ENCODE measurements around the gene PTPRN2.

The PTPRN2 gene

DNA sequence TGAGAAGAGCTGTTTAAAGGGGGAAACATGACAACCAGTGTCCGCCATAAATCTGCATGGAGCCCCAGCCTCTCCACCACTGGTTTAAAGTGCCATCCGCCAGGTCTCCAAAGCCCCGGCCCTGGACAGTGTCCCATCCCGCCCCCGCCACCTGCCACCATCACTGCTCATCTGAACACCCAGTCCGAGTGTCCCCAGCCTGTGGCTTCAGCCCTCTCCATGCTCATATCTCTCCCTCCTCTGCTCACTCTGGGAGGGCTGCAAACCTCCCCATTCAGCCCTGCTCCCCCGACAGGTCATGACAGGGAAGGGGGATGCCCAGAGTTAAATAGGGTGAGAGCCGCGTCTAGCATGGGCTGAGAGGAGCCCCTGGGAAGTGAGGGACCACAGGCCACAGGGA lies 984.6 kb downstream of the PTPRN2 start:
- DNase-seq (ENCODE audit: extremely low spot score) = no peak
- TF ChIP-seq SP1 (IDR thresholded peaks at IDR 0.05) = no peak
- TF ChIP-seq SUZ12 (IDR thresholded peaks at IDR 0.05) = no peak
- TF ChIP-seq NFRKB (IDR thresholded peaks at IDR 0.05) = no peak
- TF ChIP-seq FOXM1 (IDR thresholded peaks at IDR 0.05; ENCODE audit: borderline replicate concordance) = no peak
- TF ChIP-seq HDGF (IDR thresholded peaks at IDR 0.05; ENCODE audit: borderline replicate concordance) = no peak
- no peak for TF ChIP-seq PKNOX1 (IDR thresholded peaks at IDR 0.05)
- TF ChIP-seq ZNF384 (IDR thresholded peaks at IDR 0.05) = no peak
- TF ChIP-seq FOXA1 (IDR thresholded peaks at IDR 0.05) = no peak
- TF ChIP-seq BHLHE40 (IDR thresholded peaks at IDR 0.05; ENCODE audit: borderline replicate concordance) = no peak
- CTCF ChIA-PET = no interaction called here
- POLR2A ChIA-PET = no interaction called here

GRCh38 chr7:157602581-157602980 lies 985.0 kb downstream of the PTPRN2 start:
- POLR2A ChIA-PET = no interaction called here
- TF ChIP-seq ELF4 (IDR thresholded peaks at IDR 0.05) = no peak
- no peak for TF ChIP-seq SP1 (IDR thresholded peaks at IDR 0.05)
- TF ChIP-seq CTBP1 (IDR thresholded peaks at IDR 0.05; ENCODE audit: borderline replicate concordance) = no peak
- TF ChIP-seq FOXA1 (IDR thresholded peaks at IDR 0.05) = no peak
- TF ChIP-seq SUZ12 (IDR thresholded peaks at IDR 0.05) = no peak
- no peak for TF ChIP-seq FOXM1 (IDR thresholded peaks at IDR 0.05; ENCODE audit: borderline replicate concordance)
- no peak for TF ChIP-seq TARDBP (IDR thresholded peaks at IDR 0.05)
- no peak for TF ChIP-seq L3MBTL2 (conservative IDR thresholded peaks at IDR 0.05)
- TF ChIP-seq ARNT (IDR thresholded peaks at IDR 0.05) = no peak
- TF ChIP-seq LEF1 (IDR thresholded peaks at IDR 0.05; ENCODE audit: borderline replicate concordance) = no peak
- TF ChIP-seq PKNOX1 (IDR thresholded peaks at IDR 0.05) = no peak
- TF ChIP-seq HDGF (IDR thresholded peaks at IDR 0.05; ENCODE audit: borderline replicate concordance) = no peak
- no peak for TF ChIP-seq ZNF384 (IDR thresholded peaks at IDR 0.05)
- TF ChIP-seq FOXK2 (IDR thresholded peaks at IDR 0.05) = no peak
- DNase-seq (ENCODE audit: extremely low spot score) = no peak
- CTCF ChIA-PET = no interaction called here

DNA sequence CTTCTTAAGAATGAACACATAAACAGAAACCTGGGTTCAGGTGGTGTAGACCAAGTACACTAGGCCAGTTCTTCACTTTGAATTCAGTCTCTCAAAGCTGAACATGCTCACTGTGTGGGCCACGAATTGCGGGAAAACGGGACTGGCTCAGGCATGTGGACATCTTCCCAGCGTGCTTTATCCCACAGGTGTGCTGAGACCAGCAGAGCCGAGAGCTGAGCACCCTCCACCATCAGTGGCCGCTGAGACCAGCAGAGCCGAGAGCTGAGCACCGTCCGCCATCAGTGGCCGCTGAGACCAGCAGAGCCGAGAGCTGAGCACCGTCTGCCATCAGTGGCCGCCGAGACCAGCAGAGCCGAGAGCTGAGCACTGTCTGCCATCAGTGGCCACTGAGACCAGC lies 985.5 kb downstream of the PTPRN2 start:
- CTCF ChIA-PET = no interaction called here
- POLR2A ChIA-PET = no interaction called here
- TF ChIP-seq NFRKB (IDR thresholded peaks at IDR 0.05) = no peak
- TF ChIP-seq ZNF384 (IDR thresholded peaks at IDR 0.05) = no peak
- no peak for TF ChIP-seq LEF1 (IDR thresholded peaks at IDR 0.05; ENCODE audit: borderline replicate concordance)
- no peak for TF ChIP-seq FOXK2 (IDR thresholded peaks at IDR 0.05)
- no peak for TF ChIP-seq CTBP1 (IDR thresholded peaks at IDR 0.05; ENCODE audit: borderline replicate concordance)
- no peak for DNase-seq (ENCODE audit: extremely low spot score)

GRCh38 chr7:157601530-157601929 lies 986.1 kb downstream of the PTPRN2 start:
- DNase-seq (ENCODE audit: extremely low spot score) = no peak
- ChIA-PET CTCF (no interaction called here), POLR2A (no interaction called here)
- no peak for TF ChIP-seq TARDBP (IDR thresholded peaks at IDR 0.05)
- TF ChIP-seq SP1 (IDR thresholded peaks at IDR 0.05) = no peak
- no peak for TF ChIP-seq SUZ12 (IDR thresholded peaks at IDR 0.05)
- TF ChIP-seq L3MBTL2 (conservative IDR thresholded peaks at IDR 0.05) = no peak
- no peak for TF ChIP-seq FOXA1 (IDR thresholded peaks at IDR 0.05)
- TF ChIP-seq NFRKB (IDR thresholded peaks at IDR 0.05) = no peak
- no peak for TF ChIP-seq FOXK2 (IDR thresholded peaks at IDR 0.05)

DNA sequence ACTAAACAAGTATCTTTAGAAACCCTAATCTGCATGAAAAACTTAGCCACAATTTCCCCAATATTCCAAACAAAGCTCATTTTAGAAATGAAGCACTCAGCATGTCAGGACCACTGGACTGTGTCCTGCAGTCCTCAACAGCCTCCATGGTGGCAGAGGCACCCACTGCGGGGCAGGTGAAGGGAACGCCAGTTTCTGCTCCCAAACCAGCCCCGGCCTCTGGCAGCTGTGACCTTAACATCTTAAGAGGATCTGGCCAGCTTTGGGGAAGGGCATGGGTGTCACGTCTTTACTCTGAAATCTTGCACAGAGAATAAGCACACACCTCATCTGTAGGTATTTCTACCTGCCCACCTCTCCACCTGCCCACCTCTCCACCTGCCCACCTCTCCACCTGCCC lies 988.1 kb downstream of the PTPRN2 start:
- DNase-seq (ENCODE audit: extremely low spot score) = no peak
- POLR2A ChIA-PET = no interaction called here
- CTCF ChIA-PET = no interaction called here
- TF ChIP-seq LEF1 (IDR thresholded peaks at IDR 0.05; ENCODE audit: borderline replicate concordance) (no peak), ARNT (IDR thresholded peaks at IDR 0.05) (no peak), FOXM1 (IDR thresholded peaks at IDR 0.05; ENCODE audit: borderline replicate concordance) (no peak), ELF4 (IDR thresholded peaks at IDR 0.05) (no peak), L3MBTL2 (conservative IDR thresholded peaks at IDR 0.05) (no peak), TARDBP (IDR thresholded peaks at IDR 0.05) (no peak), SUZ12 (IDR thresholded peaks at IDR 0.05) (no peak), SP1 (IDR thresholded peaks at IDR 0.05) (no peak), PKNOX1 (IDR thresholded peaks at IDR 0.05) (no peak)

DNA sequence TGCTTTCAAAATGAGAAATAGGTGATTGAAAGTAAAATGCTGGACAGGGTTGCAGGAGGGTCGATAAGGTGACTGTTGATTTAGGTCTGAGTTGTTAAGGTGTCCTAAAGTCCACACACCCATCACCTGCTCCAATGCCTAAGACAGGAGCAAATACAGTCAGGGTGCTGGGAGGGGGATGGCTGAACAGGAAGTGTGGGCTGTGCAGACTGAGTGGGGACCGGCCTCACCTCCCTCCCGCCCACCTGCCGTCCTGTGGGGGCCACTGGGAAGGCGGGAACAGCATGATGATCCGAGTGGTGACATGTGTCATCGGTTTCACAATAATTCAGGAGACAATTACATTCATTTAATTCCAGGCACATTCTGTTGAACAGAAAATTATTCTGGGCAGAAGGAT lies 990.1 kb downstream of the PTPRN2 start:
- CTCF ChIA-PET = no interaction called here
- POLR2A ChIA-PET = no interaction called here
- no peak for DNase-seq (ENCODE audit: extremely low spot score)
- no peak for TF ChIP-seq PKNOX1 (IDR thresholded peaks at IDR 0.05)
- TF ChIP-seq FOXM1 (IDR thresholded peaks at IDR 0.05; ENCODE audit: borderline replicate concordance) = no peak
- TF ChIP-seq FOXK2 (IDR thresholded peaks at IDR 0.05) = no peak
- TF ChIP-seq TARDBP (IDR thresholded peaks at IDR 0.05) = no peak
- no peak for TF ChIP-seq ARNT (IDR thresholded peaks at IDR 0.05)
- TF ChIP-seq BHLHE40 (IDR thresholded peaks at IDR 0.05; ENCODE audit: borderline replicate concordance) = no peak
- no peak for TF ChIP-seq FOXA1 (IDR thresholded peaks at IDR 0.05)
- TF ChIP-seq CTBP1 (IDR thresholded peaks at IDR 0.05; ENCODE audit: borderline replicate concordance) = no peak
- TF ChIP-seq NFRKB (IDR thresholded peaks at IDR 0.05) = no peak
- no peak for TF ChIP-seq ELF4 (IDR thresholded peaks at IDR 0.05)
- TF ChIP-seq SP1 (IDR thresholded peaks at IDR 0.05) = no peak
- TF ChIP-seq LEF1 (IDR thresholded peaks at IDR 0.05; ENCODE audit: borderline replicate concordance) = no peak
- no peak for TF ChIP-seq L3MBTL2 (conservative IDR thresholded peaks at IDR 0.05)
- TF ChIP-seq ZNF384 (IDR thresholded peaks at IDR 0.05) = no peak
- TF ChIP-seq SUZ12 (IDR thresholded peaks at IDR 0.05) = no peak
- no peak for TF ChIP-seq HDGF (IDR thresholded peaks at IDR 0.05; ENCODE audit: borderline replicate concordance)
